Naive B cell (primary cell): ENCODE results near the gene RAD9A. TPM values are rescaled to one million over a fixed set of nuclear protein-coding genes. Genes with fewer than 3 reads are reported as not detected.

Source experiments
- ATAC-seq, 2 donors: fragments of 150-1000 bp; cut with Tn5 transposase; 2 replicates each; pipeline ENCODE4 v1.10.0; 2021; ENCODE audit warnings: low read depth in 2 of 2, mild to moderate bottlenecking in 2 of 2, moderate library complexity in 2 of 2
- DNase-seq: peaks from one replicate; pipeline ENCODE4 v3.0.0; 2022
- H3K27ac Mint-ChIP-seq, 6 donors: one replicate each; pipeline ENCODE4 v1.8.0; 2020 to 2022; ENCODE audit warnings: mild to moderate bottlenecking in 6 of 6, mixed read lengths in 6 of 6, moderate library complexity in 5 of 6, inconsistent platforms in 2 of 6
- H3K27me3 Mint-ChIP-seq, 3 donors: one replicate each; pipeline ENCODE4 v1.8.0; 2021 to 2022; ENCODE audit warnings: mixed read lengths in 3 of 3, mild to moderate bottlenecking in 1 of 3
- H3K36me3 Mint-ChIP-seq, 2 donors: one replicate each; pipeline ENCODE4 v1.8.0; 2020 to 2022; ENCODE audit warnings: mixed read lengths in 2 of 2, inconsistent platforms in 1 of 2, mild to moderate bottlenecking in 1 of 2
- H3K4me1 Mint-ChIP-seq, 3 donors: one replicate each; pipeline ENCODE4 v1.8.0; 2020 to 2022; ENCODE audit warnings: mixed read lengths in 3 of 3, inconsistent platforms in 1 of 3, mild to moderate bottlenecking in 1 of 3, moderate library complexity in 1 of 3
- H3K4me3 Mint-ChIP-seq, 8 donors: one replicate each; pipeline ENCODE4 v1.8.0; 2020 to 2022; ENCODE audit warnings: mild to moderate bottlenecking in 8 of 8, mixed read lengths in 8 of 8, moderate library complexity in 8 of 8, inconsistent platforms in 2 of 8
- H3K9me3 Mint-ChIP-seq, 7 donors: one replicate each; pipeline ENCODE4 v1.8.0; 2020 to 2022; ENCODE audit warnings: mixed read lengths in 7 of 7, mild to moderate bottlenecking in 5 of 7, inconsistent platforms in 2 of 7, moderate library complexity in 1 of 7
- polyA plus RNA-seq, 6 donors: library from polyadenylated mRNA; unstranded; fragments of 300-500 nt; fragmentation: Illumina TruSeq; gene quantifications; one replicate each; pipeline ENCODE4 v1.2.3, GENCODE V29; 2021; ENCODE audit warnings: low read depth in 6 of 6

The RAD9A gene
- polyA plus RNA-seq, 6 donors from 2014 or later = 6.7 to 17.5 (median 11.0) TPM

- DNase-seq (peak; percentile 79), ATAC-seq (peak; percentile 73 to 79)
- peak overlapping the region; percentile 1 to 90 (median 81) for H3K4me3 Mint-ChIP-seq
- peaks cover 26 to 41% (median 35%) of the 10 kb centered on the region in 3 donors for H3K4me1 Mint-ChIP-seq
- H3K36me3 Mint-ChIP-seq = no peaks in the 10 kb centered on the region
- H3K27me3 Mint-ChIP-seq = no peaks in the 10 kb centered on the region
- H3K27ac Mint-ChIP-seq = peak overlapping the region in 5 of 6 donors; percentile 58 to 98 (median 91)
- H3K9me3 Mint-ChIP-seq = no peaks in the 10 kb centered on the region
These were observed 9.3 kb upstream of the RAD9A start for GRCh38 chr11:67382276-67383136.

GRCh38 chr11:67384851-67385366 is 6.9 kb upstream of the RAD9A start:
- Mint-ChIP-seq H3K4me1 (peaks cover 30 to 43% (median 35%) of the 10 kb centered on the region in 3 donors), H3K36me3 (no peaks in the 10 kb centered on the region), H3K27ac (peak overlapping the region in 1 of 6 donors; percentile 47), H3K9me3 (no peaks in the 10 kb centered on the region), H3K27me3 (no peaks in the 10 kb centered on the region), H3K4me3 (peak overlapping the region in 1 of 8 donors; percentile 3)
- no peak for DNase-seq
- no peak for ATAC-seq

- H3K36me3 Mint-ChIP-seq = no peaks in the 10 kb centered on the region
These were observed 4.7 kb upstream of the RAD9A start for GRCh38 chr11:67387069-67387468.

GRCh38 chr11:67387518-67387917 is 4.3 kb upstream of the RAD9A start:
- H3K9me3 Mint-ChIP-seq = no peaks in the 10 kb centered on the region
- no peaks in the 10 kb centered on the region for H3K36me3 Mint-ChIP-seq
- peaks cover 28 to 33% (median 32%) of the 10 kb centered on the region in 3 donors for H3K4me1 Mint-ChIP-seq
- H3K27ac Mint-ChIP-seq = peak overlapping the region in 1 of 6 donors; percentile 65
- ATAC-seq (no peak), DNase-seq (no peak)
- peak overlapping the region in 1 of 8 donors; percentile 40 for H3K4me3 Mint-ChIP-seq
- no peaks in the 10 kb centered on the region for H3K27me3 Mint-ChIP-seq

More at GRCh38 chr11:67387069-67387468, 4.7 kb upstream of the RAD9A start:
- H3K9me3 Mint-ChIP-seq = no peaks in the 10 kb centered on the region
- DNase-seq (no peak), ATAC-seq (no peak)
- no peaks in the 10 kb centered on the region for H3K27me3 Mint-ChIP-seq
- H3K4me1 Mint-ChIP-seq = peaks cover 27 to 33% (median 32%) of the 10 kb centered on the region in 3 donors
- peak overlapping the region in 1 of 8 donors; percentile 40 for H3K4me3 Mint-ChIP-seq
- H3K27ac Mint-ChIP-seq = no peak overlapping the region

- H3K27me3 Mint-ChIP-seq = no peaks in the 10 kb centered on the region
- peak overlapping the region; percentile 61 to 88 (median 72) for H3K4me3 Mint-ChIP-seq
- peak; percentile 32 to 33 for ATAC-seq
- H3K36me3 Mint-ChIP-seq = no peaks in the 10 kb centered on the region
- H3K4me1 Mint-ChIP-seq = peaks cover 35 to 46% (median 45%) of the 10 kb centered on the region in 3 donors
- DNase-seq = peak; percentile 51
- peak overlapping the region in 4 of 6 donors; percentile 71 to 95 (median 80) for H3K27ac Mint-ChIP-seq
- H3K9me3 Mint-ChIP-seq = no peaks in the 10 kb centered on the region
These were observed 2.3 kb upstream of the RAD9A start for GRCh38 chr11:67389477-67389876.

GRCh38 chr11:67390947-67391303 is 861 bp upstream of the RAD9A start:
- Mint-ChIP-seq H3K4me3 (peak overlapping the region; percentile 79 to 93 (median 90)), H3K4me1 (peaks cover 35 to 46% (median 45%) of the 10 kb centered on the region in 3 donors), H3K9me3 (no peaks in the 10 kb centered on the region), H3K36me3 (no peaks in the 10 kb centered on the region), H3K27me3 (no peaks in the 10 kb centered on the region), H3K27ac (peak overlapping the region; percentile 56 to 94 (median 91))
- no peak for DNase-seq
- ATAC-seq = no peak

GRCh38 chr11:67392183-67392715 is 463 bp downstream of the RAD9A start:
- peak; percentile 2 to 7 for ATAC-seq
- Mint-ChIP-seq H3K4me3 (peak overlapping the region; percentile 79 to 93 (median 90)), H3K9me3 (no peaks in the 10 kb centered on the region), H3K27ac (peak overlapping the region in 3 of 6 donors; percentile 60 to 86 (median 80)), H3K4me1 (peaks cover 45 to 57% (median 51%) of the 10 kb centered on the region in 3 donors), H3K36me3 (no peaks in the 10 kb centered on the region), H3K27me3 (no peaks in the 10 kb centered on the region)
- no peak for DNase-seq

- no peak for DNase-seq
- Mint-ChIP-seq H3K27me3 (no peaks in the 10 kb centered on the region), H3K9me3 (no peaks in the 10 kb centered on the region), H3K36me3 (no peaks in the 10 kb centered on the region), H3K27ac (peak overlapping the region in 2 of 6 donors; percentile 32 to 81), H3K4me1 (peaks cover 50 to 65% (median 58%) of the 10 kb centered on the region in 3 donors), H3K4me3 (peak overlapping the region; percentile 45 to 82 (median 66))
- ATAC-seq = no peak
These were observed 1.7 kb downstream of the RAD9A start for GRCh38 chr11:67393437-67393836.

GRCh38 chr11:67393990-67394389 is 2.2 kb downstream of the RAD9A start:
- Mint-ChIP-seq H3K27me3 (no peaks in the 10 kb centered on the region), H3K27ac (peak overlapping the region in 3 of 6 donors; percentile 34 to 90 (median 81)), H3K4me1 (peaks cover 46 to 61% (median 58%) of the 10 kb centered on the region in 3 donors), H3K36me3 (no peaks in the 10 kb centered on the region), H3K9me3 (no peaks in the 10 kb centered on the region), H3K4me3 (peak overlapping the region; percentile 45 to 82 (median 63))
- ATAC-seq = no peak
- DNase-seq = no peak

GRCh38 chr11:67395555-67396258 is 3.9 kb downstream of the RAD9A start:
- H3K9me3 Mint-ChIP-seq = no peaks in the 10 kb centered on the region
- peaks cover 0 to 3% of the 10 kb centered on the region in 2 donors for H3K36me3 Mint-ChIP-seq
- H3K27me3 Mint-ChIP-seq = no peaks in the 10 kb centered on the region
- H3K4me3 Mint-ChIP-seq = peak overlapping the region in 1 of 8 donors; percentile 41
- ATAC-seq (no peak), DNase-seq (no peak)
- peaks cover 41 to 62% (median 56%) of the 10 kb centered on the region in 3 donors for H3K4me1 Mint-ChIP-seq
- H3K27ac Mint-ChIP-seq = peak overlapping the region in 3 of 6 donors; percentile 30 to 79 (median 48)

GRCh38 chr11:67396259-67396581 is 4.4 kb downstream of the RAD9A start:
- no peak for DNase-seq
- no peaks in the 10 kb centered on the region for H3K9me3 Mint-ChIP-seq
- peak overlapping the region in 2 of 8 donors; percentile 41 to 47 for H3K4me3 Mint-ChIP-seq
- no peak for ATAC-seq
- H3K36me3 Mint-ChIP-seq = peaks cover 0 to 4% of the 10 kb centered on the region in 2 donors
- H3K4me1 Mint-ChIP-seq = peaks cover 36 to 61% (median 54%) of the 10 kb centered on the region in 3 donors
- no peaks in the 10 kb centered on the region for H3K27me3 Mint-ChIP-seq
- peak overlapping the region in 3 of 6 donors; percentile 30 to 79 (median 34) for H3K27ac Mint-ChIP-seq

GRCh38 chr11:67396587-67397389 is 5.0 kb downstream of the RAD9A start:
- Mint-ChIP-seq H3K4me1 (peaks cover 32 to 58% (median 50%) of the 10 kb centered on the region in 3 donors), H3K36me3 (peaks cover 0 to 4% of the 10 kb centered on the region in 2 donors), H3K4me3 (peak overlapping the region in 4 of 8 donors; percentile 19 to 70 (median 50)), H3K9me3 (no peaks in the 10 kb centered on the region), H3K27me3 (no peaks in the 10 kb centered on the region), H3K27ac (peak overlapping the region; percentile 16 to 82 (median 72))
- DNase-seq (no peak), ATAC-seq (no peak)
